Activated T-cell treated with anti-CD3 and anti-CD28 coated beads for 1 hour (primary cell): ENCODE results near the gene ZNF564.
A peak's percentile ranks its signal among the peaks of the same experiment; 100 is the strongest.
"Not testable (repeated sequence)": the region's sequence is repeated elsewhere in the genome, so short reads cannot be mapped to it uniquely, and the experiment has no call there.

ENCODE experiments used
- DNase-seq: peaks from one replicate; pipeline ENCODE4 v3.0.0-alpha.2; 2020; ENCODE audit warnings: low read depth

ZNF564 gene

GRCh38 chr19:12496480-12496879 is 54.8 kb downstream of the ZNF564 start:
- DNase-seq, result no peak

- peak; percentile 83 for DNase-seq
Measured at GRCh38 chr19:12495002-12495802, 56.1 kb downstream of the ZNF564 start.

- no peak for DNase-seq
Measured at GRCh38 chr19:12494260-12494860, 56.9 kb downstream of the ZNF564 start.

- DNase-seq, result not testable (repeated sequence)
Measured at GRCh38 chr19:12486265-12486783, 65.0 kb downstream of the ZNF564 start.

GRCh38 chr19:12485571-12485970 is 65.7 kb downstream of the ZNF564 start:
- DNase-seq, result no peak

- no peak for DNase-seq
Measured at GRCh38 chr19:12485052-12485416, 66.2 kb downstream of the ZNF564 start.

GRCh38 chr19:12484371-12485051 is 66.8 kb downstream of the ZNF564 start, which contains the start of gene ZNF709:
TSS of gene ZNF709 (minus strand) at chr19:12484816. CDS start at chr19:12484657, 159 bp downstream.
- DNase-seq, result peak; percentile 83

- no peak for DNase-seq
Measured at GRCh38 chr19:12484011-12484370, 67.3 kb downstream of the ZNF564 start.

- DNase-seq, result no peak
Measured at GRCh38 chr19:12482509-12482886, 68.8 kb downstream of the ZNF564 start.

- DNase-seq, result no peak
Measured at GRCh38 chr19:12481781-12482508, 69.3 kb downstream of the ZNF564 start.

- DNase-seq, result no peak
Measured at GRCh38 chr19:12478234-12478941, 72.9 kb downstream of the ZNF564 start.
